GM19023 (cell line): ENCODE data around the gene LURAP1L.

Experiments
- ATAC-seq: cut with Tn5 transposase; IDR thresholded peaks from one replicate; pipeline ENCODE4 v1.9.1; 2021; ENCODE audit warnings: mild to moderate bottlenecking, moderate library complexity; ENCODE audit not compliant: unreplicated experiment

LURAP1L gene

GRCh38 chr9:12811935-12812334, 37.1 kb downstream of the LURAP1L start:
- no peak for ATAC-seq

- ATAC-seq, result no peak
Measured at GRCh38 chr9:12812710-12813109, 37.9 kb downstream of the LURAP1L start.

- ATAC-seq, result no peak
Measured at GRCh38 chr9:12813533-12813932, 38.7 kb downstream of the LURAP1L start.

GRCh38 chr9:12813960-12814876, 39.4 kb downstream of the LURAP1L start:
- ATAC-seq, result no peak

GRCh38 chr9:12814877-12815237, 40.0 kb downstream of the LURAP1L start:
- no peak for ATAC-seq

GRCh38 chr9:12815888-12816287, 41.1 kb downstream of the LURAP1L start:
- ATAC-seq, result no peak

- ATAC-seq, result no peak
Measured at GRCh38 chr9:12816656-12817101, 41.9 kb downstream of the LURAP1L start.

GRCh38 chr9:12817702-12818101, 42.9 kb downstream of the LURAP1L start:
- ATAC-seq, result no peak

GRCh38 chr9:12818431-12819000, 43.7 kb downstream of the LURAP1L start:
- ATAC-seq, result no peak

- ATAC-seq, result peak; percentile 81
Measured at GRCh38 chr9:12819436-12820185, 44.8 kb downstream of the LURAP1L start.

GRCh38 chr9:12822111-12822510, 47.3 kb downstream of the LURAP1L start:
- ATAC-seq, result no peak

GRCh38 chr9:12826924-12827565, 52.2 kb downstream of the LURAP1L start:
- no peak for ATAC-seq

- ATAC-seq, result no peak
Measured at GRCh38 chr9:12833701-12834100, 58.9 kb downstream of the LURAP1L start.

GRCh38 chr9:12838546-12838945, 63.7 kb downstream of the LURAP1L start:
- no peak for ATAC-seq

GRCh38 chr9:12843735-12844134, 68.9 kb downstream of the LURAP1L start:
- ATAC-seq, result no peak

- no peak for ATAC-seq
Measured at GRCh38 chr9:12846035-12846434, 71.2 kb downstream of the LURAP1L start.

- no peak for ATAC-seq
Measured at GRCh38 chr9:12847561-12847960, 72.7 kb downstream of the LURAP1L start.

- ATAC-seq, result no peak
Measured at GRCh38 chr9:12849486-12850003, 74.7 kb downstream of the LURAP1L start.

GRCh38 chr9:12851341-12852090, 76.7 kb downstream of the LURAP1L start:
- no peak for ATAC-seq

- ATAC-seq, result no peak
Measured at GRCh38 chr9:12853051-12853450, 78.2 kb downstream of the LURAP1L start.
